ENCODE results near the gene TTC23.

TTC23 gene

GRCh38 chr15:99153026-99153535 lies 96.3 kb downstream of the TTC23 start:
- TF ChIP-seq ZFX (IDR thresholded peaks at IDR 0.05; ENCODE audit: borderline replicate concordance) (no peak), CTCF (IDR thresholded peaks at IDR 0.05) (no peak)

GRCh38 chr15:99151156-99151555 lies 98.2 kb downstream of the TTC23 start:
- no peak for TF ChIP-seq CTCF (IDR thresholded peaks at IDR 0.05)
- no peak for TF ChIP-seq ZFX (IDR thresholded peaks at IDR 0.05; ENCODE audit: borderline replicate concordance)
- H3K27ac ChIP-seq: no peak overlapping the region

More at GRCh38 chr15:99153026-99153535, 96.3 kb downstream of the TTC23 start:
- H3K27ac ChIP-seq: no peak overlapping the region

- TF ChIP-seq ZFX (IDR thresholded peaks at IDR 0.05; ENCODE audit: borderline replicate concordance) (no peak), CTCF (IDR thresholded peaks at IDR 0.05) (no peak)
- no peak overlapping the region for H3K27ac ChIP-seq
Observed at GRCh38 chr15:99149366-99149765, 100.0 kb downstream of the TTC23 start.

GRCh38 chr15:99148851-99149276 lies 100.5 kb downstream of the TTC23 start:
- H3K27ac ChIP-seq: no peak overlapping the region
- TF ChIP-seq CTCF (IDR thresholded peaks at IDR 0.05) (no peak), ZFX (IDR thresholded peaks at IDR 0.05; ENCODE audit: borderline replicate concordance) (no peak)

GRCh38 chr15:99146661-99147060 lies 102.7 kb downstream of the TTC23 start:
- H3K27ac ChIP-seq: no peak overlapping the region
- no peak for TF ChIP-seq CTCF (IDR thresholded peaks at IDR 0.05)
- no peak for TF ChIP-seq ZFX (IDR thresholded peaks at IDR 0.05; ENCODE audit: borderline replicate concordance)

GRCh38 chr15:99145778-99146177 lies 103.6 kb downstream of the TTC23 start:
- no peak overlapping the region for H3K27ac ChIP-seq
- TF ChIP-seq ZFX (IDR thresholded peaks at IDR 0.05; ENCODE audit: borderline replicate concordance): no peak
- TF ChIP-seq CTCF (IDR thresholded peaks at IDR 0.05): no peak

GRCh38 chr15:99145005-99145404 lies 104.4 kb downstream of the TTC23 start:
- TF ChIP-seq CTCF (IDR thresholded peaks at IDR 0.05): no peak
- no peak overlapping the region for H3K27ac ChIP-seq
